Activated CD8-positive, alpha-beta T cell treated with anti-CD3 and anti-CD28 coated beads for 36 hours (primary cell): ENCODE measurements around the gene DCDC2. TPM values are rescaled to one million over a fixed set of nuclear protein-coding genes. Genes with fewer than 3 reads are reported as not detected.
A peak's percentile ranks its signal among the peaks of the same experiment; 100 is the strongest.

Experiments used
- ATAC-seq: fragments of 200-7000 bp; cut with Tn5 transposase; one replicate; pipeline ENCODE4 v1.10.0; 2021; ENCODE audit warnings: mild to moderate bottlenecking, moderate library complexity
- CTCF ChIA-PET: fragments of 350-600 bp; sonication (Branson Sonifier 250); formaldehyde crosslinking; loops from one replicate; lab custom pipeline; 2021; ENCODE audit warnings: antibody characterized with exemption; lab: Charles Lee
- POLR2A ChIA-PET: fragments of 350-600 bp; sonication (Branson Sonifier 250); formaldehyde crosslinking; loops from one replicate; lab custom pipeline; 2021; ENCODE audit warnings: antibody characterized with exemption; lab: Charles Lee
- DNase-seq: peaks from one replicate; pipeline ENCODE4 v3.0.0-alpha.2; 2020
- H3K27ac Mint-ChIP-seq: one replicate; pipeline ENCODE4 v1.8.0; 2021; ENCODE audit warnings: mild to moderate bottlenecking, mixed read lengths
- H3K27me3 Mint-ChIP-seq: one replicate; pipeline ENCODE4 v1.8.0; 2021; ENCODE audit warnings: mixed read lengths
- H3K36me3 Mint-ChIP-seq: one replicate; pipeline ENCODE4 v1.8.0; 2021; ENCODE audit warnings: low read depth, mixed read lengths
- H3K4me1 Mint-ChIP-seq: one replicate; pipeline ENCODE4 v1.8.0; 2021; ENCODE audit warnings: low read depth, mixed read lengths
- H3K4me3 Mint-ChIP-seq: one replicate; pipeline ENCODE4 v1.8.0; 2021; ENCODE audit warnings: mild to moderate bottlenecking, moderate library complexity, mixed read lengths
- H3K9me3 Mint-ChIP-seq: one replicate; pipeline ENCODE4 v1.8.0; 2021; ENCODE audit warnings: mixed read lengths
- CTCF ChIP-seq: fragments of 200-600 bp; IDR thresholded peaks from one replicate; pipeline ENCODE4 v1.8.0; 2022; ENCODE audit warnings: antibody characterized with exemption, mild to moderate bottlenecking
- intact Hi-C: fragments of 100-400 bp; cut with micrococcal nuclease; formaldehyde crosslinking; loops from one replicate; pipeline ENCODE4 v1.10.0; 2022
- total RNA-seq, 2 experiments: library from RNA; stranded (reverse); gene quantifications; one replicate each; pipeline ENCODE4 v1.2.3, GENCODE V29; 2021

The DCDC2 gene
- total RNA-seq, 2 experiments from 2014 or later, result not detected

- intact Hi-C loops, result no loop called here
- ATAC-seq (no peak), DNase-seq (peak; percentile 28)
- TF ChIP-seq CTCF, result no peak
- Mint-ChIP-seq H3K36me3 (no peaks in the 10 kb centered on the region), H3K4me3 (no peak overlapping the region), H3K27me3 (peaks cover 29% of the 10 kb centered on the region), H3K4me1 (peaks cover 2% of the 10 kb centered on the region), H3K9me3 (peaks cover 3% of the 10 kb centered on the region), H3K27ac (no peak overlapping the region)
- POLR2A ChIA-PET, result no interaction called here
- CTCF ChIA-PET, result no interaction called here
These were observed 231.2 kb downstream of the DCDC2 start for GRCh38 chr6:24126586-24127192.

GRCh38 chr6:24125980-24126379, 231.9 kb downstream of the DCDC2 start, which contains the start of gene NRSN1:
TSS of gene NRSN1 (plus strand) at chr6:24126215. CDS start at chr6:24134328, 8,113 bp downstream.
- no peaks in the 10 kb centered on the region for H3K36me3 Mint-ChIP-seq
- H3K9me3 Mint-ChIP-seq, result peaks cover 3% of the 10 kb centered on the region
- H3K27ac Mint-ChIP-seq, result no peak within 1 kb of the TSS
- no peak for TF ChIP-seq CTCF
- H3K4me3 Mint-ChIP-seq, result no peak within 1 kb of the TSS
- ATAC-seq (no peak), DNase-seq (peak; percentile 6)
- ChIA-PET CTCF (no interaction called here), POLR2A (no interaction called here)
- peaks cover 2% of the 10 kb centered on the region for H3K4me1 Mint-ChIP-seq
- peaks cover 29% of the 10 kb centered on the region for H3K27me3 Mint-ChIP-seq
- intact Hi-C loops, result no loop called here

GRCh38 chr6:24122139-24122538, 235.7 kb downstream of the DCDC2 start:
- CTCF ChIA-PET, result no interaction called here
- intact Hi-C loops, result no loop called here
- Mint-ChIP-seq H3K27ac (no peak overlapping the region), H3K4me1 (peaks cover 2% of the 10 kb centered on the region), H3K9me3 (peaks cover 3% of the 10 kb centered on the region), H3K27me3 (peaks cover 27% of the 10 kb centered on the region), H3K4me3 (no peak overlapping the region), H3K36me3 (no peaks in the 10 kb centered on the region)
- DNase-seq, result no peak
- ATAC-seq, result no peak
- POLR2A ChIA-PET, result no interaction called here
- no peak for TF ChIP-seq CTCF

Other genes with a start within 250 kb of the DCDC2 start
- gene NRSN1, start 231.8 kb downstream of the DCDC2 start, total RNA-seq, result not detected
- gene MRS2, start 44.9 kb upstream of the DCDC2 start, total RNA-seq, result 10 to 100 TPM; 24.7 to 26.3 TPM
- under 1 TPM; 0.51 to 0.72 TPM for gene GPLD1, start 131.5 kb upstream of the DCDC2 start, total RNA-seq
- gene ALDH5A1, start 136.9 kb upstream of the DCDC2 start, total RNA-seq, result 10 to 100 TPM; 20.7 to 20.8 TPM